Measurements from ENCODE around the gene ZNF112. TPM values are rescaled to one million over a fixed set of nuclear protein-coding genes. Genes with fewer than 3 reads are reported as not detected.
"Not testable (repeated sequence)": the region's sequence is repeated elsewhere in the genome, so short reads cannot be mapped to it uniquely, and the experiment has no call there.

The ZNF112 gene
- total RNA-seq, 1 experiment from 2014 or later = 1.9 TPM

GRCh38 chr19:44341794-44342193 is 14.7 kb downstream of the ZNF112 start:
- H3K9ac ChIP-seq (ENCODE audit: low read length) = no peak overlapping the region
- BruUV-seq (replicated peaks) = no TSS peak
- H3K4me1 ChIP-seq (ENCODE audit: insufficient read depth, low read length) = no peaks in the 10 kb centered on the region
- ATAC-seq (no peak), DNase-seq (no peak)
- H3K4me3 ChIP-seq (ENCODE audit: low read length) = no peak overlapping the region
- ChIA-PET POLR2A (ENCODE audit: unreplicated experiment) (no interaction called here), CTCF (no interaction called here)
- H2AFZ ChIP-seq (ENCODE audit: low read length) = no peak overlapping the region
- no peaks in the 10 kb centered on the region for H4K20me1 ChIP-seq (ENCODE audit: low read length)
- no peaks in the 10 kb centered on the region for H3K9me3 ChIP-seq (ENCODE audit: low read length)
- no peak overlapping the region for H3K4me2 ChIP-seq (ENCODE audit: low read length)
- peaks cover 17% of the 10 kb centered on the region for H3K36me3 ChIP-seq (ENCODE audit: low read depth, low read length)
- H3F3A ChIP-seq (ENCODE audit: low read length, unreplicated experiment) = no peaks in the 10 kb centered on the region
- H3K27me3 ChIP-seq (ENCODE audit: low read length) = no peaks in the 10 kb centered on the region
- H3K79me2 ChIP-seq (ENCODE audit: low read length) = no peaks in the 10 kb centered on the region
- H3K9me2 ChIP-seq (replicated peaks; ENCODE audit: low read length) = no peaks in the 10 kb centered on the region
- no peak overlapping the region for H3K27ac ChIP-seq (ENCODE audit: low read length)
- intact Hi-C loops (cut with micrococcal nuclease) = no loop called here
- TF ChIP-seq EZH2 (IDR thresholded peaks at IDR 0.05; ENCODE audit: low read length, unreplicated experiment) = no peak
- no peak for TF ChIP-seq EZH2phosphoT487 (IDR thresholded peaks at IDR 0.05; ENCODE audit: borderline replicate concordance, low read length)
- TF ChIP-seq, protein P1, sequence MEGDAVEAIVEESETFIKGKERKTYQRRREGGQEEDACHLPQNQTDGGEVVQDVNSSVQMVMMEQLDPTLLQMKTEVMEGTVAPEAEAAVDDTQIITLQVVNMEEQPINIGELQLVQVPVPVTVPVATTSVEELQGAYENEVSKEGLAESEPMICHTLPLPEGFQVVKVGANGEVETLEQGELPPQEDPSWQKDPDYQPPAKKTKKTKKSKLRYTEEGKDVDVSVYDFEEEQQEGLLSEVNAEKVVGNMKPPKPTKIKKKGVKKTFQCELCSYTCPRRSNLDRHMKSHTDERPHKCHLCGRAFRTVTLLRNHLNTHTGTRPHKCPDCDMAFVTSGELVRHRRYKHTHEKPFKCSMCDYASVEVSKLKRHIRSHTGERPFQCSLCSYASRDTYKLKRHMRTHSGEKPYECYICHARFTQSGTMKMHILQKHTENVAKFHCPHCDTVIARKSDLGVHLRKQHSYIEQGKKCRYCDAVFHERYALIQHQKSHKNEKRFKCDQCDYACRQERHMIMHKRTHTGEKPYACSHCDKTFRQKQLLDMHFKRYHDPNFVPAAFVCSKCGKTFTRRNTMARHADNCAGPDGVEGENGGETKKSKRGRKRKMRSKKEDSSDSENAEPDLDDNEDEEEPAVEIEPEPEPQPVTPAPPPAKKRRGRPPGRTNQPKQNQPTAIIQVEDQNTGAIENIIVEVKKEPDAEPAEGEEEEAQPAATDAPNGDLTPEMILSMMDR (conservative IDR thresholded peaks at IDR 0.05; ENCODE audit: low read depth, low read length) = no peak

- DNase-seq; ATAC-seq; H3K9me2 ChIP-seq (replicated peaks; ENCODE audit: low read length); H3K9me3 ChIP-seq (ENCODE audit: low read length); H3K4me2 ChIP-seq (ENCODE audit: low read length); H3K27me3 ChIP-seq (ENCODE audit: low read length); H3K4me1 ChIP-seq (ENCODE audit: insufficient read depth, low read length); H4K20me1 ChIP-seq (ENCODE audit: low read length); intact Hi-C loops (cut with micrococcal nuclease); H3K79me2 ChIP-seq (ENCODE audit: low read length); CTCF ChIA-PET; BruUV-seq (replicated peaks); POLR2A ChIA-PET (ENCODE audit: unreplicated experiment); H3K9ac ChIP-seq (ENCODE audit: low read length); H3K4me3 ChIP-seq (ENCODE audit: low read length); H3F3A ChIP-seq (ENCODE audit: low read length, unreplicated experiment); H2AFZ ChIP-seq (ENCODE audit: low read length); H3K27ac ChIP-seq (ENCODE audit: low read length): not testable (repeated sequence)
- peaks cover 83% of the 10 kb centered on the region for H3K36me3 ChIP-seq (ENCODE audit: low read depth, low read length)
Observed at GRCh38 chr19:44334639-44335038, 21.8 kb downstream of the ZNF112 start.

DNA sequence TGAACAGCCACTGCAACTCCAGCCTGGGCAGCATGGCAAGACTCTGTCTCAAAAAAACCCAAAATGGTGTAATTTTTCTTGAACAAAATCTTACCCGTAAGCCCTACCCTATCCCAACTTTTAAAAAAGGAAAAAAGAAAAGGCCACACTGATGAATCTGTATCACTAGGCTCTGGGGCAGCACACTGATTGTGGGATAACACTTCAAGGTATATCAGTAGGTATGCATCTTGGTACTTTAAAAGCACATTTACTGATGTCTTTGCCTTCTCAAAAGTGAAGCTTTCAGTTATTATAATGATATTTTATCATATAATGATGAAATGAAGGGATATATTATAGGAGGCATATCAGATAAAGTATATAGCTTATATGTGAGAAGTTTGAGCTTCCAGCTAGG is 24.3 kb downstream of the ZNF112 start:
- Histone ChIP-seq H3K27ac (ENCODE audit: low read length) (no peak overlapping the region), H2AFZ (ENCODE audit: low read length) (no peak overlapping the region), H3K9ac (ENCODE audit: low read length) (no peak overlapping the region), H3K4me2 (ENCODE audit: low read length) (no peak overlapping the region), H3K27me3 (ENCODE audit: low read length) (no peaks in the 10 kb centered on the region), H3K4me3 (ENCODE audit: low read length) (no peak overlapping the region), H3K79me2 (ENCODE audit: low read length) (no peaks in the 10 kb centered on the region), H4K20me1 (ENCODE audit: low read length) (no peaks in the 10 kb centered on the region), H3K36me3 (ENCODE audit: low read depth, low read length) (peaks cover 90% of the 10 kb centered on the region), H3K9me3 (ENCODE audit: low read length) (0 out of 2 replicates have a peak, but pooled peaks cover 9% of the 10 kb centered on the region), H3K9me2 (replicated peaks; ENCODE audit: low read length) (no peaks in the 10 kb centered on the region), H3F3A (ENCODE audit: low read length, unreplicated experiment) (no peaks in the 10 kb centered on the region), H3K4me1 (ENCODE audit: insufficient read depth, low read length) (no peaks in the 10 kb centered on the region)
- ChIA-PET POLR2A (ENCODE audit: unreplicated experiment) (no interaction called here), CTCF (no interaction called here)
- intact Hi-C loops (cut with micrococcal nuclease) = no loop called here
- no TSS peak for BruUV-seq (replicated peaks)
- ATAC-seq (no peak), DNase-seq (no peak)
- TF ChIP-seq, protein P1 (conservative IDR thresholded peaks at IDR 0.05; ENCODE audit: low read depth, low read length) = no peak
- no peak for TF ChIP-seq EZH2 (IDR thresholded peaks at IDR 0.05; ENCODE audit: low read length, unreplicated experiment)
- no peak for TF ChIP-seq EZH2phosphoT487 (IDR thresholded peaks at IDR 0.05; ENCODE audit: borderline replicate concordance, low read length)
